HepG2 (cell line): Measurements from ENCODE around the gene ABCA3. TPM values are rescaled to one million over a fixed set of nuclear protein-coding genes. Genes with fewer than 3 reads are reported as not detected.

ENCODE experiments used
- CREB1 ChIP-seq, 2 experiments: fragments of 450-650 bp in 1 of 2; IDR thresholded peaks; 2 replicates each; pipeline ENCODE4 v1.6.1; 2016 to 2017; ENCODE audit warnings: control low read depth in 1 of 2, mild to moderate bottlenecking in 1 of 2, missing compliant biosample characterization in 1 of 2, missing genetic modification characterization in 1 of 2
- HNF1B ChIP-seq: sonication (generic); formaldehyde crosslinking; IDR thresholded peaks from 2 replicates; pipeline ENCODE4 v1.5.1; 2020; ENCODE audit warnings: mild to moderate bottlenecking, moderate library complexity, missing genetic modification reagents
- HNF4A ChIP-seq: sonication (generic); formaldehyde crosslinking; IDR thresholded peaks from 2 replicates; pipeline ENCODE4 v1.4.0; 2020; ENCODE audit warnings: missing genetic modification reagents
- ISX ChIP-seq: sonication (generic); formaldehyde crosslinking; conservative IDR thresholded peaks from 2 replicates; pipeline ENCODE4 v1.5.0; 2020; ENCODE audit warnings: missing genetic modification reagents
- JARID2 ChIP-seq: sonication (generic); formaldehyde crosslinking; IDR thresholded peaks from 2 replicates; pipeline ENCODE4 v1.8.1; 2023; ENCODE audit warnings: missing genetic modification reagents, inconsistent platforms; ENCODE audit not compliant: insufficient replicate concordance
- NFYC ChIP-seq: IDR thresholded peaks from 2 replicates; pipeline ENCODE4 v1.6.1; 2016; ENCODE audit warnings: missing genetic modification reagents, missing compliant biosample characterization
- NPAS2 ChIP-seq: sonication (generic); formaldehyde crosslinking; IDR thresholded peaks from 2 replicates; pipeline ENCODE4 v1.8.0; 2022; ENCODE audit warnings: mild to moderate bottlenecking, missing genetic modification reagents, borderline replicate concordance
- NR2F1 ChIP-seq, 2 experiments: fragments of 450-650 bp in 1 of 2; formaldehyde crosslinking in 1 of 2; IDR thresholded peaks; 2 replicates each; pipeline versions ENCODE4 v1.5.0 to v1.6.1; 2016 to 2020; ENCODE audit warnings: mild to moderate bottlenecking in 1 of 2, missing compliant biosample characterization in 1 of 2, missing genetic modification reagents in 1 of 2, moderate library complexity in 1 of 2
- RBM39 ChIP-seq: fragments of 200-400 bp; formaldehyde crosslinking; IDR thresholded peaks from one replicate; pipeline ENCODE4 v1.6.1; 2018; ENCODE audit warnings: antibody characterized with exemption, mild to moderate bottlenecking, low read depth, low read length; ENCODE audit not compliant: poor library complexity, severe bottlenecking
- SALL2 ChIP-seq: sonication (generic); formaldehyde crosslinking; IDR thresholded peaks from 2 replicates; pipeline ENCODE4 v1.8.1; 2023; ENCODE audit warnings: mild to moderate bottlenecking, missing genetic modification reagents, inconsistent platforms
- SKI ChIP-seq: fragments of 450-650 bp; IDR thresholded peaks from one replicate; pipeline ENCODE4 v1.6.1; 2018; ENCODE audit warnings: mild to moderate bottlenecking; ENCODE audit not compliant: partially characterized antibody
- TEAD3 ChIP-seq: optimal IDR thresholded peaks from 2 replicates; pipeline ENCODE3; 2016; ENCODE audit warnings: borderline replicate concordance
- TFE3 ChIP-seq: IDR thresholded peaks from 2 replicates; pipeline ENCODE4 v1.6.1; 2016
- ZBTB37 ChIP-seq: sonication (generic); formaldehyde crosslinking; IDR thresholded peaks from 2 replicates; pipeline ENCODE4 v1.4.0; 2020; ENCODE audit warnings: mild to moderate bottlenecking, missing genetic modification reagents
- ZBTB7B ChIP-seq: sonication (generic); formaldehyde crosslinking; IDR thresholded peaks from 2 replicates; pipeline ENCODE4 v1.4.0; 2020; ENCODE audit warnings: missing genetic modification reagents
- ZFP36 ChIP-seq: fragments of 150-350 bp; IDR thresholded peaks from 2 replicates; pipeline ENCODE4 v1.6.1; 2018; ENCODE audit warnings: borderline replicate concordance, low read length, low read depth; ENCODE audit not compliant: partially characterized antibody
- ZMYM4 ChIP-seq: sonication (generic); formaldehyde crosslinking; IDR thresholded peaks from 2 replicates; pipeline ENCODE4 v1.8.1; 2023; ENCODE audit warnings: mild to moderate bottlenecking, missing genetic modification reagents
- ZNF20 ChIP-seq: sonication (generic); formaldehyde crosslinking; IDR thresholded peaks from 2 replicates; pipeline ENCODE4 v1.4.0; 2020; ENCODE audit warnings: mild to moderate bottlenecking, moderate library complexity, missing genetic modification reagents
- ZNF24 ChIP-seq: fragments of 450-650 bp; IDR thresholded peaks from 2 replicates; pipeline ENCODE4 v1.6.1; 2017; ENCODE audit warnings: antibody characterized with exemption, mild to moderate bottlenecking
- ZNF430 ChIP-seq: sonication (generic); formaldehyde crosslinking; IDR thresholded peaks from 2 replicates; pipeline ENCODE4 v1.9.0; 2021; ENCODE audit warnings: mild to moderate bottlenecking, missing genetic modification reagents
- ZNF546 ChIP-seq: sonication (generic); formaldehyde crosslinking; conservative IDR thresholded peaks from 2 replicates; pipeline ENCODE4 v1.8.1; 2023; ENCODE audit warnings: mild to moderate bottlenecking, missing genetic modification reagents
- ZXDC ChIP-seq: sonication (generic); formaldehyde crosslinking; IDR thresholded peaks from 2 replicates; pipeline ENCODE4 v1.5.0; 2020; ENCODE audit warnings: mild to moderate bottlenecking, missing genetic modification reagents
- polyA plus RNA-seq, 8 experiments: library from polyadenylated mRNA; depleted of rRNA in 3 of 8; stranded (reverse) in 7 of 8; unstranded in 1 of 8; fragments of >200 nt; fragmentation: Illumina TruSeq in 4 of 8; extraction: Trizol in 4 of 8; gene quantifications; 2 replicates each; pipeline versions ENCODE4 v1.2.1 to v1.2.3, GENCODE V29; 2011 to 2016; ENCODE audit warnings: low read depth in 4 of 8, missing spikeins in 1 of 8, mixed read lengths in 1 of 8; ENCODE audit not compliant: insufficient read depth in 1 of 8
- total RNA-seq, 5 experiments: library from RNA; depleted of rRNA; stranded (reverse); fragments of >200 nt; fragmentation: Illumina TruSeq; extraction: Trizol; gene quantifications; 2 replicates each; pipeline ENCODE4 v1.2.3, GENCODE V29; 2016; ENCODE audit warnings: low read depth in 1 of 5

The ABCA3 gene
- total and polyA plus RNA-seq, 2 of the 13 experiments (the other 11 are each of a cell fraction or from before 2014, with no cell fraction given) = 0.60 to 1.5 TPM

GRCh38 chr16:2340564-2341455 lies at the start of gene ABCA3 (continued):
- TF ChIP-seq ZBTB7B (peak; percentile 52; the same call in 1 of the 2 replicates), ZNF20 (CRISPR knock-in tag) (no peak), ZNF430 (CRISPR knock-in tag) (peak; percentile 95; the same call in 1 of the 2 replicates), NR2F1 (CRISPR knock-in tag; IDR thresholded peaks at IDR 0.05) (no peak), ZNF24 (no peak), ZBTB37 (peak; percentile 39; the same call in 1 of the 2 replicates), ZXDC (CRISPR knock-in tag) (peak; percentile 94; the same call in 1 of the 2 replicates), HNF1B (CRISPR knock-in tag) (peak; percentile 85), HNF4A (CRISPR knock-in tag) (peak; percentile 51), ZFP36 (no peak), NPAS2 (no peak), ISX (CRISPR knock-in tag) (peak; percentile 91; the same call in 1 of the 2 replicates), RBM39 (peak; percentile 44), ZNF546 (CRISPR knock-in tag) (peak; percentile 97), SALL2 (CRISPR knock-in tag) (peak; percentile 92), JARID2 (CRISPR knock-in tag) (peak; percentile 96), CREB1 (IDR thresholded peaks at IDR 0.05) (peak; percentile 29; the same call in 1 of the 2 replicates), CREB1 (CRISPR knock-in tag; IDR thresholded peaks at IDR 0.05) (no peak), NFYC (CRISPR knock-in tag) (peak; percentile 56), TEAD3 (peak; percentile 90), ZMYM4 (peak; percentile 95), TFE3 (CRISPR knock-in tag) (peak; percentile 87), SKI (peak; percentile 50)
